Endothelial cell of umbilical vein (primary cell): ENCODE results near the gene NQO1. TPM values are rescaled to one million over a fixed set of nuclear protein-coding genes. Genes with fewer than 3 reads are reported as not detected.

Source experiments
- BruUV-seq: library from RNA; stranded (reverse); fragments of 400-500 nt; replicated peaks from 2 replicates; lab custom pipeline; 2021; lab: Mats Ljungman, UMichigan
- CTCF ChIA-PET: fragments of 300-600, 350-600 bp; sonication (Branson Sonifier 250); formaldehyde crosslinking; loops from one replicate; lab custom pipeline; 2021; ENCODE audit warnings: antibody characterized with exemption, inconsistent platforms; lab: Charles Lee
- POLR2A ChIA-PET: fragments of 300-600, 350-600 bp; sonication (Branson Sonifier 250); formaldehyde crosslinking; loops from one replicate; lab custom pipeline; 2021; ENCODE audit warnings: antibody characterized with exemption, inconsistent platforms; lab: Charles Lee
- DNase-seq: peaks from one replicate; pipeline ENCODE4 v3.0.0-alpha.2; 2011; ENCODE audit warnings: low read depth, low spot score
- FAIRE-seq: peaks from 2 replicates; lab custom pipeline; 2011; peaks lifted over from hg19 to GRCh38; lab: Jason Lieb, UNC
- H2AFZ ChIP-seq: 2 replicates; pipeline ENCODE4 v1.6.0; 2012; ENCODE audit warnings: low read depth, low read length, control low read depth, inconsistent platforms
- H3K27ac ChIP-seq: 2 replicates; pipeline ENCODE4 v1.5.1; 2011; ENCODE audit warnings: low read depth, mild to moderate bottlenecking, control low read depth, low read length, moderate library complexity; ENCODE audit not compliant: insufficient read depth
- H3K27me3 ChIP-seq, 2 experiments: 2 replicates each; pipeline versions ENCODE4 v1.6.0 to v1.6.1; 2011; ENCODE audit warnings: low read length in 2 of 2, mixed read lengths in 1 of 2; ENCODE audit not compliant: control insufficient read depth in 2 of 2, insufficient read depth in 2 of 2
- H3K36me3 ChIP-seq, 2 experiments: 2 replicates in 1 of 2; 3 replicates in 1 of 2; pipeline ENCODE4 v1.5.1; 2011; ENCODE audit warnings: low read length in 2 of 2, mild to moderate bottlenecking in 1 of 2, moderate library complexity in 1 of 2; ENCODE audit not compliant: control insufficient read depth in 2 of 2, insufficient read depth in 2 of 2; ENCODE audit errors: extremely low read depth in 1 of 2
- H3K4me1 ChIP-seq: 3 replicates; pipeline ENCODE4 v1.5.1; 2011; ENCODE audit warnings: mild to moderate bottlenecking, low read length; ENCODE audit not compliant: control insufficient read depth, insufficient read depth; ENCODE audit errors: extremely low read depth
- H3K4me2 ChIP-seq: 2 replicates; pipeline ENCODE4 v1.6.1; 2011; ENCODE audit warnings: low read length, control low read depth, mixed read lengths; ENCODE audit not compliant: insufficient read depth
- H3K4me3 ChIP-seq, 3 experiments: fragments of 200-600 bp in 1 of 3; sonication (generic), shearing (Covaris generic) in 1 of 3; replicated peaks in 1 of 3; 2 replicates each; pipeline ENCODE4 v1.5.1; 2011 to 2016; ENCODE audit warnings: control low read depth in 3 of 3, low read length in 3 of 3, mild to moderate bottlenecking in 2 of 3, inconsistent platforms in 1 of 3, low read depth in 1 of 3, moderate library complexity in 1 of 3; ENCODE audit not compliant: insufficient read depth in 1 of 3
- H3K79me2 ChIP-seq: 2 replicates; pipeline ENCODE4 v1.6.0; 2012; ENCODE audit warnings: low read length, inconsistent platforms; ENCODE audit not compliant: control insufficient read depth, insufficient read depth
- H3K9ac ChIP-seq: replicated peaks from 2 replicates; pipeline ENCODE3; 2011; ENCODE audit warnings: low read length, control low read depth; ENCODE audit not compliant: insufficient read depth; ENCODE audit errors: extremely low read depth
- H3K9me1 ChIP-seq: replicated peaks from 3 replicates; pipeline ENCODE4 v1.6.0; 2011; ENCODE audit warnings: mild to moderate bottlenecking, low read length; ENCODE audit not compliant: control insufficient read depth, insufficient read depth; ENCODE audit errors: extremely low read depth
- H3K9me3 ChIP-seq: replicated peaks from 2 replicates; pipeline ENCODE4 v1.5.1; 2012; ENCODE audit warnings: low read length, inconsistent platforms; ENCODE audit not compliant: control insufficient read depth, insufficient read depth
- H4K20me1 ChIP-seq: replicated peaks from 2 replicates; pipeline ENCODE3; 2011; ENCODE audit warnings: mild to moderate bottlenecking, low read length; ENCODE audit not compliant: control insufficient read depth, insufficient read depth; ENCODE audit errors: extremely low read depth
- CTCF ChIP-seq, 2 donors: IDR thresholded peaks; 1 replicate in 1 of 2; 2 replicates in 1 of 2; pipeline ENCODE4 v1.5.1; 2011; ENCODE audit warnings: low read length in 2 of 2, mild to moderate bottlenecking in 2 of 2, moderate library complexity in 2 of 2, control low read depth in 1 of 2, inconsistent platforms in 1 of 2, low read depth in 1 of 2; ENCODE audit not compliant: insufficient read depth in 1 of 2; ENCODE audit errors: extremely low read depth in 1 of 2
- EZH2 ChIP-seq: IDR thresholded peaks from 2 replicates; pipeline ENCODE4 v1.6.1; 2012; ENCODE audit warnings: borderline replicate concordance, low read depth, mild to moderate bottlenecking, moderate library complexity, low read length, inconsistent platforms; ENCODE audit not compliant: severe bottlenecking
- FOS ChIP-seq: IDR thresholded peaks from 2 replicates; pipeline ENCODE4 v1.6.1; 2011; ENCODE audit warnings: mild to moderate bottlenecking, low read length, moderate library complexity, borderline replicate concordance; ENCODE audit not compliant: insufficient read depth
- GATA2 ChIP-seq: IDR thresholded peaks from 2 replicates; pipeline ENCODE4 v1.7.0; 2011; ENCODE audit warnings: low read depth, mild to moderate bottlenecking, moderate library complexity, mixed read lengths, low read length; ENCODE audit not compliant: insufficient read length, insufficient read depth
- JUN ChIP-seq: IDR thresholded peaks from 2 replicates; pipeline ENCODE4 v1.6.1; 2011; ENCODE audit warnings: borderline replicate concordance, low read depth; ENCODE audit not compliant: insufficient read length, insufficient read depth
- MAX ChIP-seq: IDR thresholded peaks from 2 replicates; pipeline ENCODE4 v1.6.1; 2011; ENCODE audit not compliant: insufficient read depth, insufficient read length
- MYC ChIP-seq: IDR thresholded peaks from one replicate; pipeline ENCODE4 v1.6.1; 2011; ENCODE audit warnings: mild to moderate bottlenecking, low read depth, low read length
- POLR2A ChIP-seq: IDR thresholded peaks from 2 replicates; pipeline ENCODE4 v1.6.1; 2012; ENCODE audit warnings: low read depth, mild to moderate bottlenecking, control low read depth, low read length
- POLR2AphosphoS5 ChIP-seq: IDR thresholded peaks from 2 replicates; pipeline ENCODE4 v1.6.1; 2012; ENCODE audit warnings: low read depth, mild to moderate bottlenecking, control low read depth, low read length, moderate library complexity; ENCODE audit not compliant: insufficient read depth
- dilution Hi-C: fragments of 300-500 bp; cut with MboI; formaldehyde crosslinking; loops from one replicate; pipeline ENCODE4 v1.15.0; 2019; ENCODE audit warnings: low sequenced_read_pairs; ENCODE audit not compliant: extremely low pct_ligation_motif_present
- intact Hi-C: fragments of 100-400 bp; cut with micrococcal nuclease; formaldehyde crosslinking; loops from one replicate; pipeline ENCODE4 v1.10.0; 2022
- polyA plus RNA-seq, 4 experiments: library from polyadenylated mRNA; depleted of rRNA in 3 of 4; stranded (reverse) in 3 of 4; unstranded in 1 of 4; fragments of >200 nt; gene quantifications; 2 replicates each; pipeline versions ENCODE4 v1.2.1 to v1.2.3, GENCODE V29; 2011 to 2012; ENCODE audit warnings: missing spikeins in 1 of 4
- total RNA-seq: library from RNA; stranded (reverse); gene quantifications from 2 replicates; pipeline ENCODE4 v1.2.3, GENCODE V29; 2021

NQO1 gene
- total and polyA plus RNA-seq, 2 donors (not counting 3 experiments of a cell fraction or from before 2014, with no cell fraction given): 257 to 345 TPM

GRCh38 chr16:69707920-69708683 is 18.3 kb downstream of the NQO1 start:
- Histone ChIP-seq H3K27me3 (no peaks in the 10 kb centered on the region), H3K4me2 (no peak overlapping the region), H3K9ac (no peak overlapping the region), H3K79me2 (no peaks in the 10 kb centered on the region), H3K9me1 (no peaks in the 10 kb centered on the region), H3K4me1 (no peaks in the 10 kb centered on the region), H4K20me1 (no peaks in the 10 kb centered on the region), H3K36me3 (peaks cover 25 to 26% of the 10 kb centered on the region in 2 experiments), H3K9me3 (no peaks in the 10 kb centered on the region), H3K27ac (no peak overlapping the region), H2AFZ (no peak overlapping the region), H3K4me3 (no peak overlapping the region)
- ChIA-PET CTCF (interaction anchor here (1.7 to 7.9 kb wide), 2 partner anchors 17 to 46 kb away, joined by 11 to 67 read pairs; partner anchors contain the start of gene NOB1), POLR2A (no interaction called here)
- dilution Hi-C loops (no loop called here), intact Hi-C loops (loop anchor here (2.0 kb wide), 1 partner anchor 223 kb away; no protein-coding TSS in a partner anchor)
- TF ChIP-seq CTCF (IDR thresholded peaks at IDR 0.05; ENCODE audit: extremely low read depth in 1 of 2, insufficient read depth in 1 of 2, low read depth in 1 of 2, low read length in 2 of 2) (no peak), JUN (no peak)
- FAIRE-seq (no peak), DNase-seq (no peak)
- no TSS peak for BruUV-seq

- Histone ChIP-seq H3K27ac (no peak overlapping the region), H4K20me1 (no peaks in the 10 kb centered on the region), H3K9me1 (no peaks in the 10 kb centered on the region), H3K4me2 (no peak overlapping the region), H3K36me3 (peaks cover 16 to 18% of the 10 kb centered on the region in 2 experiments), H3K9me3 (no peaks in the 10 kb centered on the region), H3K79me2 (no peaks in the 10 kb centered on the region), H3K9ac (no peak overlapping the region), H2AFZ (no peak overlapping the region), H3K4me3 (no peak overlapping the region), H3K4me1 (no peaks in the 10 kb centered on the region), H3K27me3 (no peaks in the 10 kb centered on the region)
- FAIRE-seq (no peak), DNase-seq (no peak)
- dilution Hi-C loops (no loop called here), intact Hi-C loops (no loop called here)
- ChIA-PET CTCF (interaction anchor here (1.1 to 7.9 kb wide), 4 partner anchors 17 to 311 kb away, joined by 3 to 67 read pairs (median 5); partner anchors contain the start of gene NOB1), POLR2A (no interaction called here)
- no TSS peak for BruUV-seq
- TF ChIP-seq EZH2 (no peak), MAX (no peak), JUN (no peak), MYC (no peak), CTCF (IDR thresholded peaks at IDR 0.05; ENCODE audit: extremely low read depth in 1 of 2, insufficient read depth in 1 of 2, low read depth in 1 of 2, low read length in 2 of 2) (no peak), GATA2 (no peak), POLR2AphosphoS5 (no peak), POLR2A (no peak), FOS (no peak)
Measured at GRCh38 chr16:69706975-69707340, 19.4 kb downstream of the NQO1 start.
